ENCODE data around the gene SPAG9.

SPAG9 gene

GRCh38 chr17:50953831-50954601 lies 166.7 kb downstream of the SPAG9 start:
- no peak for TF ChIP-seq CTCF (conservative IDR thresholded peaks at IDR 0.05; ENCODE audit: low read length)
- H3K4me3 ChIP-seq (ENCODE audit: low read length): no peak overlapping the region
- DNase-seq (ENCODE audit: low read depth): peak; percentile 73

GRCh38 chr17:50953518-50953830 lies 167.2 kb downstream of the SPAG9 start:
- DNase-seq (ENCODE audit: low read depth): no peak
- TF ChIP-seq CTCF (conservative IDR thresholded peaks at IDR 0.05; ENCODE audit: low read length): no peak
- H3K4me3 ChIP-seq (ENCODE audit: low read length): no peak overlapping the region

- TF ChIP-seq CTCF (conservative IDR thresholded peaks at IDR 0.05; ENCODE audit: low read length): no peak
- DNase-seq (ENCODE audit: low read depth): no peak
- H3K4me3 ChIP-seq (ENCODE audit: low read length): no peak overlapping the region
Observed at GRCh38 chr17:50952889-50953288, 167.8 kb downstream of the SPAG9 start.

DNA sequence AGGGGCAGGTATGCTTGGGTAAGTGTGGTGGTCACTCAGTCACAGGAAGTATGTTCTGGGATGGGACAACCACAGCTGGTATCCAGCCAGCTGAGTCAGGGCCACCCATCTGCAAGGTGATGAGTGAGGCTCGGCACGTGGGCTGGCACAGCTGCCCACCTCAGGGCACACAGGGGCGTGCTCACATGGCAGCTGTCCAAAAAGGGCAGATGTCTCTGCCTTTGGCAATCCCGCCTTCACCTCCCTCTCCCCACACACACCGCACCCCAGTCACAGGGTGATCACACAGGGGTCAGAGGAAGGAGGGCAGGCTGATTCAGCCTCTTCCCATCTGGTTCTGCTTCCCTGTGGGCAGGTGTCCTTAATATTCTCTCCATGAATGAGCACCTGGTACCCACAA lies 168.7 kb downstream of the SPAG9 start:
- no peak overlapping the region for H3K4me3 ChIP-seq (ENCODE audit: low read length)
- peak; percentile 39 for DNase-seq (ENCODE audit: low read depth)

DNA sequence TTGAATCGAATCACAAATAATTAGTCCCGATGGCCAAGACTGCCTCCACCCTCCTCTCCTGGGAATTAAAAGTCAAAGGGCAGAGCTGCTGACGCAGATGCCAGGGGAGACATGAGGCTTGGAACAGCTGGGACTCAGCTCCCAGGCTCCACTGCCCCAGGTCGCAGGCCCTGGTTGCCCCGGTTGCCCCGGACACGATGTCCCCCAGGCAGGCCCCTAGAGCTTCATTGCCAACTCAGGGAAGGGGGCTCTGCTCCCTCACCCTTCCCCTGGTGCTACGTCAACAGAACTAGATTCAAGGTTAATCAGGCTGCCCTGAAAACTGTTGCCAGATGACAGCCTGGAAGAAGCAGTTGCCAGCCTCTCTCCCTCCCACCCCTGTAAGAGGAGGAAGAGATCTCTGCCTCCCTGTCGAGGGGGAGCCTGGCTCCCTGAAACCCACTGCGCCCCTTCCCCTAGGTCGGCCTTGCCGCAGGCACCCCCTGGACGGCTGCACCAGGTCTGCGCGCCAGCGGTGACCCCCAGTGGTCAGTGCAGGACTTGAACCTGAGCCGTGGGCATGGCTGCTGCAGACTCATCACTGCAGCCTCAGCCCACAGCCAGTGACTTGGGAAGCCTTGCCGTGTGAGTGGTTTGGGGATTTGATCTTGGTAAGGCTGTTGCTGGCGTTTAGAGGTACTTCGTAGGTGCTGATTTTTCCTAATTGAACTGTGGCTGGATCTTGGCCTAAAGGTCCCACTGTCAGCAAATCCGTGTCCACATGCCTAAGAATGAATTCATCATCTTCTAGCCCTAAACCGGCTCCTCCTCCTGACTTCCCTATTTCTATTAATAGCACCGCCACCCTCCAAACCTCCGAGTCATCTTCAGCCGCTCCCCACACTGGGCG lies 170.4 kb downstream of the SPAG9 start:
- DNase-seq (ENCODE audit: low read depth): peak; percentile 90
- peak overlapping the region; percentile 23; the same call in 1 of the 2 replicates for H3K4me3 ChIP-seq (ENCODE audit: low read length)
- peak; percentile 62 for TF ChIP-seq CTCF (conservative IDR thresholded peaks at IDR 0.05; ENCODE audit: low read length)

More for the DNA sequence above, 168.7 kb downstream of the SPAG9 start:
- TF ChIP-seq CTCF (conservative IDR thresholded peaks at IDR 0.05; ENCODE audit: low read length): no peak

DNA sequence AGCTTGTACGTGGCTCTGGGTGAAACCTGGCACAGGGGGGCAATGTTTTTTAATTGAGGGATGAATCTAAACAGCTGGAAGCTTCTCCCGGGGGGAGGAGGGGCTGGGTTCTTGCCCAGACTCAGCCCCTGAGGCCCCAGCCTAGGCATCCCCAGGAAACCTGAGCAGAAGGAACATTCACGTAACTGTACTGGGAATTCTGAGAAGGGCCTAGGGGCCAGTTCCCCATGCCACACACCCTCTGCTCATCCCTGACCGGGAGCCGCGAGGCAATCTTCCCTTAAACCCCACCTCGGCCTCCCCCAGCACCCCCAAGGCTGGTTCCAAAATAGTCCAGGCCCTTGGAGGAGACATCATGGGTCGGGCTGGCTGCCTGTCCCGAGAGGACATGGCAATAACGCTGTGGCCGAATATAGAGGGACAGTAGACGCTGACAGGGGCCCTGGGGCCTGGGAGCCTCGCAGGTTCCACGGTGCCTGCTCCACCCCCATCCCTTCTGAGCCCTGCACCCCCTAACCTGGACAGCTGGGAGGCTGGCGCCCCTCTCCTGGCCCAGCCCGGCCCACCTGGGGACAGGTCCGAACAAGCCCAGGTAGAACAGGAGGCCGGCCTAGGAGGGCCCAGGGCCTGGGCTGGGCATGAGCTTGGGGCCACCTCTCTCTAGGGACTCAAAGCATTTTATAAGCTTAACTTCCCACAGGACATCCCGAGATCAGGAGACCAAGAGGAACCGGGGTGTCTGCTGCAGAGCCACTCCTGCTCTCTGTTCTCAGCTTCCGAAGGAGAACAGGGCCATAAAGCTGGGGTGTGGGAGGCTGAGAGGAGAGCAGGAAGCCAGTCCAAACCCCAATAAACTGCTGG lies 171.3 kb downstream of the SPAG9 start:
- H3K4me3 ChIP-seq (ENCODE audit: low read length): no peak overlapping the region
- DNase-seq (ENCODE audit: low read depth): no peak
- no peak for TF ChIP-seq CTCF (conservative IDR thresholded peaks at IDR 0.05; ENCODE audit: low read length)
